ENCODE measurements around the gene CPLX3. TPM values are rescaled to one million over a fixed set of nuclear protein-coding genes. Genes with fewer than 3 reads are reported as not detected.

The CPLX3 gene
- polyA plus RNA-seq, 1 donor from 2014 or later, result 0.27 TPM

DNA sequence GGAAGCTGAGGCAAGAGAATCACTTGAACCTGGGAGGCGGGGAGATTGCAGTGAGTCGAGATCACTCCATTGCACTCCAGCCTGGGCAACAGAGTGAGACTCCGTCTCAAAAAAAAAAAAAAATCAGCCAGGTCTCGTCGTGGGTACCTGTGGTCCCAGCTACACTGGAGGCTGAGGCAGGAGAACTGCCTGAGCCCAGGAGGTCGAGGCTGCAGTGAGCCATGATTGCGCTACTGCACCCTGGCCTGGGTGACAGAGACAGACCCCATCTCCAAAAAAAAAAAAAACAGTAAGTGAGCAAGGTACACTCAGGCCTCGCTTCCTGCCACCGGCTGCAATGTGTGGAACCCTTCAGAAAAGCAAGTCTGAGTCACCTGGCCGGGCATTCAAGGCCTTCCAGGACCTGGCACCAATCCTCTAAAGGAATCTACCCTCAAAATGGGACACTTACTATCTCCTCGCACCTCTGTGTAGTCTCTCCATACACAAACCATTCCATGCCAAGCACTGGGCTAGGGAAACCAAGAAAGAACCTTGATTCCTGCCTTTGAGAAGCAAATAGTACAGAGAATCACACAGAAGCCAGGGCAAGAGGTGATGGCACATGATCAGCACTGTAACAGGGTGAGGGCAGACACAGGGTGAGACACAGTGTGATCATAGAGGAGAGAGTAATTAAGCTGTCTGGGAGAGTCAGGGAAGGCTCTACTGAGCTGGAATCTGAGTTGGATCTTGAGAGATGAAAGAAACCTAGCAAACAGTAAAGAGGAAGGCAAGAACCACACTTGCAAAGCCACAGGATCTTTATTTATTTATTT, 37.0 kb downstream of the CPLX3 start:
- Histone ChIP-seq H3K4me2 (ENCODE audit: low read length) (no peak overlapping the region), H3K36me3 (ENCODE audit: insufficient read depth, low read length) (no peaks in the 10 kb centered on the region), H3K27ac (ENCODE audit: low read length) (no peak overlapping the region), H3K9me2 (ENCODE audit: insufficient read depth, low read length) (no peaks in the 10 kb centered on the region), H3K27me3 (ENCODE audit: insufficient read depth, low read depth, low read length) (no peaks in the 10 kb centered on the region), H2AFZ (ENCODE audit: low read depth, low read length) (no peak overlapping the region), H3K9me3 (ENCODE audit: low read length) (no peaks in the 10 kb centered on the region), H3K79me2 (replicated peaks; ENCODE audit: insufficient read depth, low read length) (no peaks in the 10 kb centered on the region), H3K4me3 (ENCODE audit: low read length) (no peak overlapping the region), H3K9ac (ENCODE audit: low read length) (no peak overlapping the region), H3F3A (ENCODE audit: insufficient read depth, low read length, poor library complexity, severe bottlenecking) (no peaks in the 10 kb centered on the region), H4K20me1 (ENCODE audit: insufficient read depth) (no peaks in the 10 kb centered on the region)
- TF ChIP-seq, protein P1, sequence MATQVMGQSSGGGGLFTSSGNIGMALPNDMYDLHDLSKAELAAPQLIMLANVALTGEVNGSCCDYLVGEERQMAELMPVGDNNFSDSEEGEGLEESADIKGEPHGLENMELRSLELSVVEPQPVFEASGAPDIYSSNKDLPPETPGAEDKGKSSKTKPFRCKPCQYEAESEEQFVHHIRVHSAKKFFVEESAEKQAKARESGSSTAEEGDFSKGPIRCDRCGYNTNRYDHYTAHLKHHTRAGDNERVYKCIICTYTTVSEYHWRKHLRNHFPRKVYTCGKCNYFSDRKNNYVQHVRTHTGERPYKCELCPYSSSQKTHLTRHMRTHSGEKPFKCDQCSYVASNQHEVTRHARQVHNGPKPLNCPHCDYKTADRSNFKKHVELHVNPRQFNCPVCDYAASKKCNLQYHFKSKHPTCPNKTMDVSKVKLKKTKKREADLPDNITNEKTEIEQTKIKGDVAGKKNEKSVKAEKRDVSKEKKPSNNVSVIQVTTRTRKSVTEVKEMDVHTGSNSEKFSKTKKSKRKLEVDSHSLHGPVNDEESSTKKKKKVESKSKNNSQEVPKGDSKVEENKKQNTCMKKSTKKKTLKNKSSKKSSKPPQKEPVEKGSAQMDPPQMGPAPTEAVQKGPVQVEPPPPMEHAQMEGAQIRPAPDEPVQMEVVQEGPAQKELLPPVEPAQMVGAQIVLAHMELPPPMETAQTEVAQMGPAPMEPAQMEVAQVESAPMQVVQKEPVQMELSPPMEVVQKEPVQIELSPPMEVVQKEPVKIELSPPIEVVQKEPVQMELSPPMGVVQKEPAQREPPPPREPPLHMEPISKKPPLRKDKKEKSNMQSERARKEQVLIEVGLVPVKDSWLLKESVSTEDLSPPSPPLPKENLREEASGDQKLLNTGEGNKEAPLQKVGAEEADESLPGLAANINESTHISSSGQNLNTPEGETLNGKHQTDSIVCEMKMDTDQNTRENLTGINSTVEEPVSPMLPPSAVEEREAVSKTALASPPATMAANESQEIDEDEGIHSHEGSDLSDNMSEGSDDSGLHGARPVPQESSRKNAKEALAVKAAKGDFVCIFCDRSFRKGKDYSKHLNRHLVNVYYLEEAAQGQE (IDR thresholded peaks at IDR 0.05; ENCODE audit: borderline replicate concordance), result no peak
- TF ChIP-seq, protein P2, sequence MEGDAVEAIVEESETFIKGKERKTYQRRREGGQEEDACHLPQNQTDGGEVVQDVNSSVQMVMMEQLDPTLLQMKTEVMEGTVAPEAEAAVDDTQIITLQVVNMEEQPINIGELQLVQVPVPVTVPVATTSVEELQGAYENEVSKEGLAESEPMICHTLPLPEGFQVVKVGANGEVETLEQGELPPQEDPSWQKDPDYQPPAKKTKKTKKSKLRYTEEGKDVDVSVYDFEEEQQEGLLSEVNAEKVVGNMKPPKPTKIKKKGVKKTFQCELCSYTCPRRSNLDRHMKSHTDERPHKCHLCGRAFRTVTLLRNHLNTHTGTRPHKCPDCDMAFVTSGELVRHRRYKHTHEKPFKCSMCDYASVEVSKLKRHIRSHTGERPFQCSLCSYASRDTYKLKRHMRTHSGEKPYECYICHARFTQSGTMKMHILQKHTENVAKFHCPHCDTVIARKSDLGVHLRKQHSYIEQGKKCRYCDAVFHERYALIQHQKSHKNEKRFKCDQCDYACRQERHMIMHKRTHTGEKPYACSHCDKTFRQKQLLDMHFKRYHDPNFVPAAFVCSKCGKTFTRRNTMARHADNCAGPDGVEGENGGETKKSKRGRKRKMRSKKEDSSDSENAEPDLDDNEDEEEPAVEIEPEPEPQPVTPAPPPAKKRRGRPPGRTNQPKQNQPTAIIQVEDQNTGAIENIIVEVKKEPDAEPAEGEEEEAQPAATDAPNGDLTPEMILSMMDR (IDR thresholded peaks at IDR 0.05; ENCODE audit: poor library complexity, severe bottlenecking), result no peak
- TF ChIP-seq MXI1 (conservative IDR thresholded peaks at IDR 0.05; ENCODE audit: poor library complexity, severe bottlenecking) (no peak), EZH2 (IDR thresholded peaks at IDR 0.05; ENCODE audit: borderline replicate concordance, insufficient read depth, low read length, poor library complexity, severe bottlenecking) (no peak), EP300 (conservative IDR thresholded peaks at IDR 0.05; ENCODE audit: poor library complexity, severe bottlenecking) (no peak), RAD21 (conservative IDR thresholded peaks at IDR 0.05) (no peak), POLR2AphosphoS5 (IDR thresholded peaks at IDR 0.05) (no peak), TAF1 (IDR thresholded peaks at IDR 0.05; ENCODE audit: low read depth) (no peak)

DNA sequence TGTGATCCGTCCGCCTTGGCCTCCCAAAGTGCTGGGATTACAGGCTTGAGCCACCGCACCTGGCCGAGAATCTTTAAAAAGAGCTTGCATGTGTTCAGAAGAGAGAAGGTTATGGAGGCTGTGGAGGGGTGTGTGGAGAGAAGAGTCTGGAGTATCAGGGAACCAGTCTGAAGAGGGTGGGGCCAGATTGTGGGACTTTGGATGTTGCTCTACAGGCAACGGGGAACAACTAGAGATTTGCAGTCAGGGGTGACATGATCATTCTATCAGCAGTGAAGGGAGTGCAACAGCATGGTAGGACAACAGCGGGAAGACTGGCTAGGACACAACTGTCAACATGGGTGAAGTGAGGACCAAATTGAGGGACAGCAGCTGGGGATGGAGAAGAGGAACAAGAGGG, 37.9 kb downstream of the CPLX3 start:
- Histone ChIP-seq H3K9me2 (ENCODE audit: insufficient read depth, low read length) (no peaks in the 10 kb centered on the region), H3K79me2 (replicated peaks; ENCODE audit: insufficient read depth, low read length) (no peaks in the 10 kb centered on the region), H3K9ac (ENCODE audit: low read length) (no peak overlapping the region), H3K36me3 (ENCODE audit: insufficient read depth, low read length) (no peaks in the 10 kb centered on the region), H3K4me3 (ENCODE audit: low read length) (no peak overlapping the region), H3K4me2 (ENCODE audit: low read length) (no peak overlapping the region), H4K20me1 (ENCODE audit: insufficient read depth) (no peaks in the 10 kb centered on the region), H2AFZ (ENCODE audit: low read depth, low read length) (no peak overlapping the region), H3K27me3 (ENCODE audit: insufficient read depth, low read depth, low read length) (no peaks in the 10 kb centered on the region), H3K27ac (ENCODE audit: low read length) (no peak overlapping the region), H3K9me3 (ENCODE audit: low read length) (no peaks in the 10 kb centered on the region), H3F3A (ENCODE audit: insufficient read depth, low read length, poor library complexity, severe bottlenecking) (no peaks in the 10 kb centered on the region)
- TF ChIP-seq, protein P2 (IDR thresholded peaks at IDR 0.05; ENCODE audit: poor library complexity, severe bottlenecking), result no peak
- TF ChIP-seq TAF1 (IDR thresholded peaks at IDR 0.05; ENCODE audit: low read depth), result no peak
- TF ChIP-seq, protein P1 (IDR thresholded peaks at IDR 0.05; ENCODE audit: borderline replicate concordance), result no peak
- no peak for TF ChIP-seq MXI1 (conservative IDR thresholded peaks at IDR 0.05; ENCODE audit: poor library complexity, severe bottlenecking)
- TF ChIP-seq POLR2AphosphoS5 (IDR thresholded peaks at IDR 0.05), result no peak
- no peak for TF ChIP-seq EP300 (conservative IDR thresholded peaks at IDR 0.05; ENCODE audit: poor library complexity, severe bottlenecking)
- no peak for TF ChIP-seq RAD21 (conservative IDR thresholded peaks at IDR 0.05)
- no peak for TF ChIP-seq EZH2 (IDR thresholded peaks at IDR 0.05; ENCODE audit: borderline replicate concordance, insufficient read depth, low read length, poor library complexity, severe bottlenecking)
- TF ChIP-seq SMC3 (conservative IDR thresholded peaks at IDR 0.05; ENCODE audit: poor library complexity), result no peak
